ENCODE data around the gene TP53BP2. TPM values are rescaled to one million over a fixed set of nuclear protein-coding genes. Genes with fewer than 3 reads are reported as not detected.
A peak's percentile ranks its signal among the peaks of the same experiment; 100 is the strongest.

TP53BP2 gene
- total RNA-seq, 6 experiments from 2014 or later = 21.6 to 30.1 (median 26.4) TPM

DNA sequence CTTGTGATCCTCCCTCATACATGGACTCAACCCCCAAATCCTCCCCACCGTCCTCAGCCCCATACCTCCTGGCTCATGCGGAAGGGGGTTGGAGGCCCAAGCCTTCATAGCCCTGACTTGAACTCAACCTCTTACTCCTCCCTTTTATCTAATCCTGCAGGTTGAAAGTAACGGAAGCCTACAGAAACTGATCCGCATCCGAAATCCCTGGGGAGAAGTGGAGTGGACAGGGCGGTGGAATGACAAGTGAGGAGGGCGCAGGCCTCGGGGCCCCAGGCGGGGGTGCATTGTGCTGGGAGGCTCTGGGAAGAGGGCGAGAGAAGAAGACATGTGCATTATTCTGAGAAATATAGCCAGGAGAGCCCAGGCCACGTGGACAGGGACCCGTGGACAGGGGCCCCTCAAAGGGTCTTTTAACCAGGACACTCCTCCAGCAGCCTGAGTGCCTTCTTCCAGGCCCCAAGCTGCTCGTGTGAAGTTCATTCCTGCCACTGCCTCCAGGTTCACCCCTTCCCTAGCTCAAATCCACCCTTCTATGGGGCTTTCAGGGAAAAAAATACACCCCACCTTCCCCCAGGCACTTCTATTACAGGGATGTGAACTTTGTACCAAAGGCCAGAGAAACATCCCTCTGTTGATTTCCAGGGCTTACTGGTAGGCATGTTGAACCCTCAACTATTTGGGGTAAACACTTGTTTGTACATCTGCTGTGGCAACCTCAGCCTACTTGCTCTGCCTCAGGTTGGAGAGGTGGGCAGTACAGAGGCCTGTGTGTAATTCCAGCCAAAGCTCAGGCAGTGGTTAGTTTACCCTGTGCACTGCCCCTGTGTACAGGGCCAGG lies 94.8 kb downstream of the TP53BP2 start:
- no peaks in the 10 kb centered on the region for H3K9me3 Mint-ChIP-seq
- peaks cover 57% of the 10 kb centered on the region for H3K36me3 Mint-ChIP-seq (ENCODE audit: low read depth)
- no peak overlapping the region for H3K4me3 Mint-ChIP-seq
- H3K27ac Mint-ChIP-seq = no peak overlapping the region
- no peak for DNase-seq
- peaks cover 34% of the 10 kb centered on the region for H3K4me1 Mint-ChIP-seq (ENCODE audit: low read depth)
- peaks cover 3% of the 10 kb centered on the region for H3K27me3 Mint-ChIP-seq (ENCODE audit: insufficient read depth)
- TF ChIP-seq CTCF (IDR thresholded peaks at IDR 0.05) = no peak

GRCh38 chr1:223748773-223749733 lies 96.7 kb downstream of the TP53BP2 start:
- no peak for DNase-seq
- H3K36me3 Mint-ChIP-seq (ENCODE audit: low read depth) = peaks cover 61% of the 10 kb centered on the region
- no peaks in the 10 kb centered on the region for H3K9me3 Mint-ChIP-seq
- peak; percentile 97 for TF ChIP-seq CTCF (IDR thresholded peaks at IDR 0.05)
- peak overlapping the region; percentile 85 for H3K27ac Mint-ChIP-seq
- no peak overlapping the region for H3K4me3 Mint-ChIP-seq
- no peaks in the 10 kb centered on the region; the same call in none of the 2 replicates for H3K27me3 Mint-ChIP-seq (ENCODE audit: insufficient read depth)
- peaks cover 41% of the 10 kb centered on the region for H3K4me1 Mint-ChIP-seq (ENCODE audit: low read depth)

DNA sequence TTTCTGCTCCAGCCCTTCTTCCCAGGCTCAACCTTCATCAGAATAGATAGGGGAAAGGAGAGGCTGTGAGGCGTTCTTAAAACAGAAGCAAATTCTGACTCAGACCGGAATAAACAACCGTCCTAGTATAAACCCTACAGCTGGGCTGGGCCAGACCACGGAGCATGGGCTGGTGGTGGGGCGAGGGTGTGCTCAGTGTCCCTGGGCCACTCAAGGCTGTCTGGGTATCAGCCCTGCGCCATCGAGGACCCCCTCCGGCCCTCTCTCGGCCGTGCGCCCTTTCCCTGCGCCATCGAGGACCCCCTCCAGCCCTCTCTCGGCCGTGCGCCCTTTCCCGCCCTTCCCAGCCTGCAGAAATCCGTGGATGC lies 97.4 kb downstream of the TP53BP2 start:
- peak; percentile 49 for DNase-seq
- H3K36me3 Mint-ChIP-seq (ENCODE audit: low read depth) = peaks cover 63% of the 10 kb centered on the region
- H3K27me3 Mint-ChIP-seq (ENCODE audit: insufficient read depth) = no peaks in the 10 kb centered on the region; the same call in none of the 2 replicates
- TF ChIP-seq CTCF (IDR thresholded peaks at IDR 0.05) = no peak
- peak overlapping the region; percentile 82 for H3K27ac Mint-ChIP-seq
- H3K4me3 Mint-ChIP-seq = no peak overlapping the region
- peaks cover 45% of the 10 kb centered on the region for H3K4me1 Mint-ChIP-seq (ENCODE audit: low read depth)
- H3K9me3 Mint-ChIP-seq = no peaks in the 10 kb centered on the region

GRCh38 chr1:223747838-223748335 lies 97.9 kb downstream of the TP53BP2 start:
- no peaks in the 10 kb centered on the region for H3K9me3 Mint-ChIP-seq
- peaks cover 63% of the 10 kb centered on the region for H3K36me3 Mint-ChIP-seq (ENCODE audit: low read depth)
- H3K27me3 Mint-ChIP-seq (ENCODE audit: insufficient read depth) = peaks cover 2% of the 10 kb centered on the region
- H3K4me1 Mint-ChIP-seq (ENCODE audit: low read depth) = peaks cover 50% of the 10 kb centered on the region
- H3K4me3 Mint-ChIP-seq = no peak overlapping the region
- no peak for DNase-seq
- no peak for TF ChIP-seq CTCF (IDR thresholded peaks at IDR 0.05)
- H3K27ac Mint-ChIP-seq = peak overlapping the region; percentile 82

GRCh38 chr1:223745731-223746130 lies 100.0 kb downstream of the TP53BP2 start:
- H3K27me3 Mint-ChIP-seq (ENCODE audit: insufficient read depth) = peaks cover 2% of the 10 kb centered on the region
- H3K27ac Mint-ChIP-seq = peak overlapping the region; percentile 67
- TF ChIP-seq CTCF (IDR thresholded peaks at IDR 0.05) = no peak
- no peaks in the 10 kb centered on the region for H3K9me3 Mint-ChIP-seq
- H3K36me3 Mint-ChIP-seq (ENCODE audit: low read depth) = peaks cover 63% of the 10 kb centered on the region
- peaks cover 70% of the 10 kb centered on the region for H3K4me1 Mint-ChIP-seq (ENCODE audit: low read depth)
- H3K4me3 Mint-ChIP-seq = no peak overlapping the region
- no peak for DNase-seq
